Upper lobe of left lung (tissue), 4 donors: ENCODE results near the gene SYTL5.

Experiments
- POLR2A ChIP-seq, 4 donors: fragments of 450-650 bp; IDR thresholded peaks; one replicate each; pipeline ENCODE4 v1.5.1; 2016 to 2017; ENCODE audit warnings: antibody characterized with exemption in 4 of 4, mild to moderate bottlenecking in 2 of 4
- POLR2AphosphoS5 ChIP-seq, 2 donors: sonication (generic); formaldehyde crosslinking; IDR thresholded peaks; one replicate each; pipeline ENCODE4 v1.5.1; 2017; ENCODE audit warnings: antibody characterized with exemption in 2 of 2
- TF ChIP-seq, protein P1 (sequence below), 6 experiments: fragments of 450-650 bp in 4 of 6; fragments of 200-600 bp in 2 of 6; sonication (generic) in 2 of 6; IDR thresholded peaks; one replicate each; pipeline ENCODE4 v1.5.1; 2016 to 2019; ENCODE audit warnings: antibody characterized with exemption in 6 of 6

DNA sequence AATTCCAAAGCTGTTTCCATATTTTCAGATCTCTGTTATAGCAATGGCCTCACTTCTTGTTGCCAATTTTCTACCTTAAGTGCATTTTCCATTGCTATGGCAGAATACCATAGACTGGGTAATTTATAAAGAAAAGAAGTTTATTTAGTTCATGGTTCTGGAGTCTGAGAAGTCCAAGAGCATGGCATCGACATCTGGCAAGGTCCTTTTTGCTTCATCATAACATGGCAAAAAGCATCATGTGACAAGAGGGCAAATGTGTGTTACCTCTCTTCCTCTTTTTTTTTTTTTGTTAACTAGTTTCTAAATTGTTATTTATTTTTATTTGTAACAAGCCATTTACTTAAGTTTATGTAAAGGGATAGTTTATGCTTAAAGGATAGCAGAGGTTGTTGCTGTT lies 45.2 kb upstream of the SYTL5 start:
- TF ChIP-seq POLR2AphosphoS5 (IDR thresholded peaks at IDR 0.05) (no peak), POLR2A (IDR thresholded peaks at IDR 0.05) (no peak)
- TF ChIP-seq, protein P1, sequence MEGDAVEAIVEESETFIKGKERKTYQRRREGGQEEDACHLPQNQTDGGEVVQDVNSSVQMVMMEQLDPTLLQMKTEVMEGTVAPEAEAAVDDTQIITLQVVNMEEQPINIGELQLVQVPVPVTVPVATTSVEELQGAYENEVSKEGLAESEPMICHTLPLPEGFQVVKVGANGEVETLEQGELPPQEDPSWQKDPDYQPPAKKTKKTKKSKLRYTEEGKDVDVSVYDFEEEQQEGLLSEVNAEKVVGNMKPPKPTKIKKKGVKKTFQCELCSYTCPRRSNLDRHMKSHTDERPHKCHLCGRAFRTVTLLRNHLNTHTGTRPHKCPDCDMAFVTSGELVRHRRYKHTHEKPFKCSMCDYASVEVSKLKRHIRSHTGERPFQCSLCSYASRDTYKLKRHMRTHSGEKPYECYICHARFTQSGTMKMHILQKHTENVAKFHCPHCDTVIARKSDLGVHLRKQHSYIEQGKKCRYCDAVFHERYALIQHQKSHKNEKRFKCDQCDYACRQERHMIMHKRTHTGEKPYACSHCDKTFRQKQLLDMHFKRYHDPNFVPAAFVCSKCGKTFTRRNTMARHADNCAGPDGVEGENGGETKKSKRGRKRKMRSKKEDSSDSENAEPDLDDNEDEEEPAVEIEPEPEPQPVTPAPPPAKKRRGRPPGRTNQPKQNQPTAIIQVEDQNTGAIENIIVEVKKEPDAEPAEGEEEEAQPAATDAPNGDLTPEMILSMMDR (IDR thresholded peaks at IDR 0.05) = no peak
